Stimulated activated naive CD8-positive, alpha-beta T cell treated with anti-CD3 and anti-CD28 coated beads, Interleukin-15, Interleukin-2, amounts not matched to agents 100 U/mL and 50 U/mL, for 24 hours (primary cell): Measurements from ENCODE around the gene LRRC25.
"Not testable (repeated sequence)": the region's sequence is repeated elsewhere in the genome, so short reads cannot be mapped to it uniquely, and the experiment has no call there.

Source experiments
- ATAC-seq: fragments of 150-1000 bp; cut with Tn5 transposase; one replicate; pipeline ENCODE4 v1.10.0; 2021
- DNase-seq: peaks from one replicate; pipeline ENCODE4 v3.0.0; 2021

The LRRC25 gene

DNA sequence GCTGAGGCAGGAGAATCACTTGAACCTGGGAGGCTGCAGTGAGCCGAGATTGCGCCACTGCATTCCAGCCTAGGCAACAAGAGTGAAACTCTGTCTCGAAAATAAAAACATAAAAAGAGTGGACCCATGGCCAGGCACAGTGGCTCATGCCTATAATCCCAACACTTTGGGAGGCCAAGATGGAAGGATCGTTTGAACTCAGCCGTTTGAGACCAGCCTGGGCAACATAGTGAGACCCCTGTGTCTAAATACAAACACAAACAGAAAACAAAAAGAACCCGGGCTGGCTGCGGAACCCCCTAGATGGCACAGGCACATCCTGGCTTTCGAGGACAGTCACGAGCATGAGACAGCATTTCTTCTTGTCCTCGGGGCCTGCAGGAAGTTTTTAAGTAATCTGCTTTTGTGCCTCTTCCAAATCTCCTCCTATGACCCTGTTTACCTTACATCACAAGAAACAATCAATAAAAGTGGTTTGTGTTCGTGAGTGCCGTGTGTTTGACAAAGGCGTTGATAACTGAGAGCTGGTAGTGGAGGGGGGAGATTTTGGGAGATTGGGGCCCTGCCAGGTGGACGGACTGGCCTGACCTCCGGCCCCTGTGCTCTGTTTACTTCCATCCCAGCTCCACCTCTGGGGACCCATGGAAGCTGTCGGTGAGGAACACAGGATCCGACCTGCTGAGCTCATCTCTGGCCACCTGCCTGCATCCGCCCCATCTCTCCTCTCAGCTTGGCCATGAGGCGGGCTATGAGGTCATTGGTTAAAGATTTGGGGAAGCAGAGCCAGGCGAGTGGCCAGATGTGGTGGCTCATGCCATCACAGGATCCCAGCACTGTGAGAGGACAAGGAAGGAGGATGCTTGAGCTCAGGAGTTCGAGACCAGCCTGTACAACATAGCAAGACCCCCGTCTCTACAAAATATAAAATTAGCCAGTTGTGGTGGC lies 17.3 kb downstream of the LRRC25 start:
- ATAC-seq (no peak), DNase-seq (no peak)

- ATAC-seq (no peak), DNase-seq (no peak)
Observed at GRCh38 chr19:18377026-18377425, 20.4 kb downstream of the LRRC25 start.

GRCh38 chr19:18373892-18374629 lies 23.4 kb downstream of the LRRC25 start:
- peak; percentile 87 for ATAC-seq

GRCh38 chr19:18373407-18373891 lies 24.0 kb downstream of the LRRC25 start:
- ATAC-seq = no peak
- no peak for DNase-seq

More at GRCh38 chr19:18373892-18374629, 23.4 kb downstream of the LRRC25 start:
- DNase-seq = peak; percentile 79

GRCh38 chr19:18368504-18369222 lies 28.8 kb downstream of the LRRC25 start:
- no peak for DNase-seq
- ATAC-seq = no peak

GRCh38 chr19:18366021-18366435 lies 31.4 kb downstream of the LRRC25 start:
- no peak for ATAC-seq
- DNase-seq = no peak

- no peak for ATAC-seq
- no peak for DNase-seq
Observed at GRCh38 chr19:18364826-18365528, 32.4 kb downstream of the LRRC25 start.

DNA sequence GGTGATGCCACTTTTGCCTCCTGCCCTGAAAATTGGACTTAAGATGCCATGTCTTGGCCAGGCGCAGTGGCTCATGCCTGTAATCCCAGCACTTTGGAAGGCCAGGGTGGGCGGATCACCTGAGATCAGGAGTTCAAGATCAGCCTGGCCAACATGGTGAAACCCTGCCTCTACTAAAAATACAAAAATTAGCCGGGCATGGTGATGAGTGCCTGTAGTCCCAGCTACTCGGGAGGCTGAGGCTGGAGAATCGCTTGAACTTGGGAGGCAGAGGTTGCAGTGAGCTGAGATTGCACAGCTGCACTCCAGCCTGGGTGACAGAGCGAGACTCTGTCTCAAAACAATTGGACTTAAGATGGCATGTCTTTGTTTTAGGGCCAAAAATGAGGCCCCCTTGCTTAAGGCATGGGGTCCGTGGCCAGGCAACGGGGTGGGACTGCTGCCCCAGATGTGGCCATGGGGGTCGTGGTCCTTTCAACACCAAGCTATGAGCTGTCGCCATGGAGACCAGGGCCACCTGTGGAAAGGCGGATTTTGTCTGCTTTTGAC lies 33.1 kb downstream of the LRRC25 start:
- ATAC-seq, DNase-seq: not testable (repeated sequence)

- no peak for DNase-seq
- ATAC-seq = no peak
Observed at GRCh38 chr19:18363787-18364186, 33.6 kb downstream of the LRRC25 start.

DNA sequence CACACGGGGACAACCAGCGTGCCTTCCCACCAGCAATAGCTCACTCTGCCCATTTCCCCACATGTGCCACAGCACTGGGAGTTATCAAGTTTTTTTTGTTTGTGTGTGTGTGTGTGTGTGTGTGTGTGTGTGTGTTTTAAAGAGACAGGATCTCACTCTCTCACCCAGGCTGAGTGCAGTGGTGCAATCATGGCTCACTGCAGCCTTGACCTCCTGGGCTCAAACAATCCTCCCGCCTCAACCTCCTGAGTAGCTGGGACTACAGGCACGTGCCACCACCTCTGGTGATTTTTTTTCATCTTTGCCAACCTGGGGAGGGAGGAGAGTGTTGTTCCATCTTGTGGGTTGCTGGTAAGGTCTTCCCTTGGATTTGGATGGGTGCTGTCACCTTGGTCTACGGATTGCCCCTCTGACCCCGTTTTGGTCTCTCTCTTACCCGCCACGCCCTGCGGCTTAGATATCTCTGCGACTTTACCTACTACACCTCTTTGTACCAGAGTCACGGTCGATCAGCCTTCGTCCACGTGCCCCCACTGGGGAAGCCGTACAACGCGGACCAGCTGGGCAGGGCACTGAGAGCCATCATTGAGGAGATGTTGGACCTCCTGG lies 34.4 kb downstream of the LRRC25 start:
- no peak for DNase-seq
- ATAC-seq = no peak

GRCh38 chr19:18361646-18362045 lies 35.8 kb downstream of the LRRC25 start:
- no peak for ATAC-seq
- no peak for DNase-seq

- DNase-seq (no peak), ATAC-seq (no peak)
Observed at GRCh38 chr19:18357041-18357440, 40.4 kb downstream of the LRRC25 start.

GRCh38 chr19:18354743-18355142 lies 42.7 kb downstream of the LRRC25 start:
- not testable (repeated sequence) for ATAC-seq, DNase-seq

- DNase-seq = no peak
- no peak for ATAC-seq
Observed at GRCh38 chr19:18353378-18354005, 43.9 kb downstream of the LRRC25 start.

DNA sequence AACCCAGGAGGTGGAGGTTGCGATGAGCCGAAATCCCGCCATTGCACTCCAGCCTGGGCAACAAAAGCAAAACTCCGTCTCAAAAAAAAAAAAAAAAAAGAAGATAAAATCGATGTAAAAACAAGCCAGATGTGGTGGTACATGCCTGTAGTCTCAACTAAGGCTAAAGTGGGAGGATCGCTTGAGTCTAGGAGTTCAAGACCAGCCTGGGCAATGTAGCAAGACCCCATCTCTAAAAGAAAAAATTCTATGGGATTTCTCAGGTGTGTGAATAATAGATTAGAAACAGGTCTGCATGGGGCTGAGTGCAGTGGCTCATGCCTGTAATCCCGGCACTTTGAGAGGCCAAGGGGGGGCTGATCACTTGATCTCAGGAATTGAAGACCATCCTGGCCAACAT lies 45.9 kb downstream of the LRRC25 start:
- no peak for DNase-seq
- no peak for ATAC-seq

DNA sequence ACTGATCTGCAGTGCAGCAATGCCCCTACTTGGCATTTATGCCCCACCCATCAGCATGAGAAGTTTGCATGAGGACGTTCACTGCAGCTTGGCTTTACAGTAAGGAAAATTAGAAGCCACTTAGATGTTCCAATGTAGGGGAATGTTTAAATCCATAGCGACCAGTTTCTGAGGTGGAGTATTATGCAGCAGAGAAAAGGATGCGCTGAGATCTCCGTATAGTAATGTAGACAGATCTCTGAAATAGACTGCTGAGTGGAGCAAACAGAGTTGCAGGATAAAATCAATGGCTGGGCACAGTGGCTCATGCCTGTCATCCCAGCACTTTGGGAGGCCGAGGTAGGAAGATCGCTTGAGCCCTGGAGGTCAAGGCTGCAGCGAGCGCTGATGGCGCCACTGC lies 46.9 kb downstream of the LRRC25 start:
- DNase-seq = no peak
- no peak for ATAC-seq

DNA sequence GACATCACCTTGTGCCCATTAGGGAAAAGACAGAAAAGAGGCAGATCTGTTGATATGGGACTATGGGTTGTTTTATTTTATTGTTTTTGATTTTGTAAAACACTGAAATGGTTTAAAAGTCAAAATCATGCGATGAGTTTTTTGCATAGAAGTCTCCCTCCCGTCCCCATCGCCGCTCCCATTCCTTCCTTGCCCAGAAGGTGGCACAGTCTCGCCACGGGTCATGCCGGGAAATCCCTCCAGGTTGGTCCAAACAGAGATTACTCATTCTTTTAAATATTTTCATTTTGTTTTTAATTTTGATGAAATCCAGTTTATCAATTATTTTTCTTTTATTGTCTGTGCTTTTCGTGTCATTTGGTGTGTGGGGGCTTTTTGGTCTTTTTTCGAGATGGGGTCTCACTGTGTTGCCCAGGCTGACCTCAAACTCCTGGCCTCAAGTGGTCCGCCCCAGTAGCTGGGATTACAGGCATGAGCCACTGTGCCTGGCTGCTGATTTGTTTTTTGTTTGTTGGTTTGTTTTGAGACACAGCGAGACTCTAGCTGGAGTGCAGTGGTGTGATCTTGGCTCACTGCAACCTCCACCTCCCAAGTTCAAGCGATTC lies 47.8 kb downstream of the LRRC25 start:
- DNase-seq (peak; percentile 69), ATAC-seq (peak; percentile 43)

DNA sequence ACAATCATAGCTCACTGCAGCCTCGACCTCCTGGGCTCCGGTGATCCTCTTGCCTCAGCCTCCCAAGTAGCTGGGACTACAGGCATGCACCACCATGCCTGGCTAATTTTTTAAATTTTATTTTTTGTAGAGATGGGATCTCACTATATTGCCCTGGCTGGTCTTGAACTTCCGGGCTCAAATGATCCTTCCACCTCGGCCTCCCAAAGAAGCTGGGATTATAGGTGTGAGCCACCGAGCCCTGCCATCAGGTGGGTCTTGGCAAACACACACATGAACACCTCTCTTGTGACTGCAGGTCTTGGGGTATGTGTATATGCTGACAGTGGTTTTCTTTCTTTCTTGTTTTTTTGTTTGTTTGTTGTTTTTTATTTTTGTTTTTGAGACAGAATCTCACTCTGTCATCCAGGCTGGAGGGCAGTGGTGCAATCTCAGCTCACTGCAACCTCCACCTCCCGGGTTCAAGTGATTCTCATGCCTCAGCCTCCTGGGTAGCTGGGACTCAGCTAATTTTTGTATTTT lies 48.5 kb downstream of the LRRC25 start:
- ATAC-seq, DNase-seq: not testable (repeated sequence)

DNA sequence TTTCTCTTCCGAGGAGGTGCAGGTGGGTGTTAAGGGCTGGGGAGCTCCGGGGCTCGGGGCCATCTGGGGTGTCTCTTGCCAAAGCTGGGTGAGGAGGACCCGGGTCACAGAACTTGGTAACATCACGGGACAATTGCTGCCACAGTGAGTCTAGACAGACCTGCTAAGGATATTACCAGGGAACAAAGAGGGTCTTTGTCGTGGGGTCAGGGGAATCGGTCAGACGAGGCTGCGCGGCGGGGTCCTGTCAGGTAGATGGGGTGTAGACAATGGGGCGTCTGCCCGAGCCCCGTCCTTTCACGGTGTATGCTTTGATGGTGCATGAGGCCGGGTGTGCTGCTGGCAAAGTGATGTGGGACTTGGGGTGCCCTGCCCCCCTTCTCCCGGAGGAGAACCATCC lies 49.3 kb downstream of the LRRC25 start:
- DNase-seq (no peak), ATAC-seq (no peak)

- ATAC-seq = no peak
Observed at GRCh38 chr19:18346091-18346490, 51.3 kb downstream of the LRRC25 start.

More at GRCh38 chr19:18346091-18346490, 51.3 kb downstream of the LRRC25 start:
- DNase-seq = no peak
